HepG2 (cell line): ENCODE measurements around the gene RANBP17. TPM values are rescaled to one million over a fixed set of nuclear protein-coding genes. Genes with fewer than 3 reads are reported as not detected.

ENCODE experiments used
- ATAC-seq: fragments of 200-7000 bp; cut with Tn5 transposase; 3 replicates; pipeline ENCODE4 v1.9.1; 2020; ENCODE audit warnings: mild to moderate bottlenecking, moderate library complexity
- BruUV-seq: library from RNA; stranded (reverse); fragments of 400-500 nt; replicated peaks from 2 replicates; lab custom pipeline; 2021; lab: Mats Ljungman, UMichigan
- CTCF ChIA-PET: fragments of 300-600 bp; formaldehyde crosslinking; extraction: SDS; loops from one replicate; lab custom pipeline; 2021; ENCODE audit warnings: low total read pairs, inconsistent platforms, low intra/inter-chr PET ratio; lab: Yijun Ruan, JAX
- POLR2A ChIA-PET: fragments of 350-600 bp; sonication (Branson Sonifier 250); formaldehyde crosslinking; loops from one replicate; lab custom pipeline; 2020; ENCODE audit warnings: antibody characterized with exemption, inconsistent platforms; lab: Yijun Ruan, JAX
- DNase-seq: peaks from one replicate; pipeline ENCODE4 v3.0.0-alpha.2; 2015; ENCODE audit warnings: low spot score
- FAIRE-seq: peaks from 3 replicates; lab custom pipeline; 2011; peaks lifted over from hg19 to GRCh38; lab: Jason Lieb, UNC
- H2AFZ ChIP-seq: one replicate; pipeline ENCODE4 v1.6.1; 2011; ENCODE audit warnings: low read length, inconsistent platforms
- H3K27ac ChIP-seq: fragments of 300-600 bp; 3 replicates; pipeline ENCODE4 v1.8.0; 2011; ENCODE audit warnings: mixed run types, mild to moderate bottlenecking, mixed read lengths, low read length, inconsistent platforms; ENCODE audit not compliant: insufficient read depth; ENCODE audit errors: extremely low read length
- H3K27me3 ChIP-seq, 2 experiments: fragments of 200-600 bp in 1 of 2; 2 replicates in 1 of 2; 3 replicates in 1 of 2; pipeline versions ENCODE4 v1.6.0 to v1.8.0; 2011; ENCODE audit warnings: low read length in 2 of 2, mild to moderate bottlenecking in 2 of 2, moderate library complexity in 2 of 2, inconsistent platforms in 1 of 2; ENCODE audit not compliant: insufficient read depth in 2 of 2, control insufficient read depth in 1 of 2
- H3K36me3 ChIP-seq, 2 experiments: fragments of 200-600 bp in 1 of 2; replicated peaks in 1 of 2; 2 replicates in 1 of 2; 3 replicates in 1 of 2; pipeline versions ENCODE4 v1.5.1 to v1.8.0; 2011; ENCODE audit warnings: low read length in 2 of 2, inconsistent platforms in 1 of 2; ENCODE audit not compliant: insufficient read depth in 2 of 2, control insufficient read depth in 1 of 2
- H3K4me1 ChIP-seq: 2 replicates; pipeline ENCODE4 v1.5.1; 2012; ENCODE audit warnings: low read length, inconsistent platforms; ENCODE audit not compliant: insufficient read depth
- H3K4me2 ChIP-seq: 2 replicates; pipeline ENCODE4 v1.6.0; 2011; ENCODE audit warnings: low read depth, low read length, inconsistent platforms
- H3K4me3 ChIP-seq, 3 experiments: fragments of 200-600 bp in 1 of 3; sonication (generic), shearing (Covaris generic) in 1 of 3; replicated peaks in 1 of 3; 2 replicates each; pipeline ENCODE4 v1.5.1; 2011 to 2016; ENCODE audit warnings: low read length in 3 of 3, inconsistent platforms in 2 of 3, low read depth in 2 of 3, mild to moderate bottlenecking in 2 of 3, control low read depth in 1 of 3, mixed read lengths in 1 of 3; ENCODE audit not compliant: insufficient read depth in 1 of 3
- H3K79me2 ChIP-seq: one replicate; pipeline ENCODE4 v1.6.1; 2011; ENCODE audit warnings: low read length, inconsistent platforms; ENCODE audit not compliant: insufficient read depth
- H3K9ac ChIP-seq: 2 replicates; pipeline ENCODE4 v1.6.0; 2011; ENCODE audit warnings: mild to moderate bottlenecking, low read depth, low read length, inconsistent platforms; ENCODE audit not compliant: insufficient read depth
- H3K9me3 ChIP-seq: 2 replicates; pipeline ENCODE4 v1.5.1; 2012; ENCODE audit warnings: mild to moderate bottlenecking, low read length
- H4K20me1 ChIP-seq: 2 replicates; pipeline ENCODE4 v1.6.0; 2011; ENCODE audit warnings: inconsistent platforms, mild to moderate bottlenecking, low read length, moderate library complexity; ENCODE audit not compliant: insufficient read depth
- ATAD3A ChIP-seq: sonication (generic); formaldehyde crosslinking; IDR thresholded peaks from 2 replicates; pipeline ENCODE4 v1.4.0; 2020; ENCODE audit warnings: missing genetic modification reagents
- ATF7-NPFF ChIP-seq: sonication (generic); formaldehyde crosslinking; IDR thresholded peaks from 2 replicates; pipeline ENCODE4 v1.8.1; 2023; ENCODE audit warnings: mild to moderate bottlenecking, low read depth, missing genetic modification reagents, moderate library complexity
- HMGXB4 ChIP-seq, 2 experiments: sonication (generic) in 1 of 2; formaldehyde crosslinking in 1 of 2; IDR thresholded peaks; 2 replicates each; pipeline versions ENCODE4 v1.4.0 to v1.6.1; 2018 to 2020; ENCODE audit warnings: missing genetic modification reagents in 2 of 2, borderline replicate concordance in 1 of 2, low read depth in 1 of 2, mild to moderate bottlenecking in 1 of 2, missing biosample characterization in 1 of 2
- U2AF1 ChIP-seq: fragments of 200-400 bp; formaldehyde crosslinking; optimal IDR thresholded peaks from 2 replicates; pipeline ENCODE3; 2017; ENCODE audit warnings: mild to moderate bottlenecking, low read depth, low read length
- ZFP90 ChIP-seq: sonication (generic); formaldehyde crosslinking; IDR thresholded peaks from 2 replicates; pipeline ENCODE4 v1.8.0; 2022; ENCODE audit warnings: missing genetic modification reagents, mild to moderate bottlenecking, inconsistent platforms, borderline replicate concordance
- WGBS: methylation state at CpG from one replicate; pipeline ENCODE4 v1.1.6; 2017; ENCODE audit warnings: low lambda C conversion rate; 5-methylcytosine and 5-hydroxymethylcytosine counted together
- in situ Hi-C: cut with HindIII; loops from 2 replicates; pipeline ENCODE4 v1.10.0; 2017; ENCODE audit warnings: low pct_unique_long_range_greater_than_20kb; ENCODE audit not compliant: extremely low pct_ligation_motif_present
- intact Hi-C: fragments of 100-400 bp; cut with micrococcal nuclease; formaldehyde crosslinking; loops from one replicate; pipeline ENCODE4 v1.10.0; 2022; ENCODE audit not compliant: unreplicated experiment
- polyA plus RNA-seq, 8 experiments: library from polyadenylated mRNA; depleted of rRNA in 3 of 8; stranded (reverse) in 7 of 8; unstranded in 1 of 8; fragments of >200 nt; fragmentation: Illumina TruSeq in 4 of 8; extraction: Trizol in 4 of 8; gene quantifications; 2 replicates each; pipeline versions ENCODE4 v1.2.1 to v1.2.3, GENCODE V29; 2011 to 2016; ENCODE audit warnings: low read depth in 4 of 8, missing spikeins in 1 of 8, mixed read lengths in 1 of 8; ENCODE audit not compliant: insufficient read depth in 1 of 8
- total RNA-seq, 5 experiments: library from RNA; depleted of rRNA; stranded (reverse); fragments of >200 nt; fragmentation: Illumina TruSeq; extraction: Trizol; gene quantifications; 2 replicates each; pipeline ENCODE4 v1.2.3, GENCODE V29; 2016; ENCODE audit warnings: low read depth in 1 of 5
- TF ChIP-seq, protein P1 (sequence below): sonication (generic); formaldehyde crosslinking; IDR thresholded peaks from 2 replicates; pipeline ENCODE4 v1.4.0; 2020; ENCODE audit warnings: missing genetic modification reagents

Gene RANBP17
- total and polyA plus RNA-seq, 2 of the 13 experiments (the other 11 are each of a cell fraction or from before 2014, with no cell fraction given): not detected

DNA sequence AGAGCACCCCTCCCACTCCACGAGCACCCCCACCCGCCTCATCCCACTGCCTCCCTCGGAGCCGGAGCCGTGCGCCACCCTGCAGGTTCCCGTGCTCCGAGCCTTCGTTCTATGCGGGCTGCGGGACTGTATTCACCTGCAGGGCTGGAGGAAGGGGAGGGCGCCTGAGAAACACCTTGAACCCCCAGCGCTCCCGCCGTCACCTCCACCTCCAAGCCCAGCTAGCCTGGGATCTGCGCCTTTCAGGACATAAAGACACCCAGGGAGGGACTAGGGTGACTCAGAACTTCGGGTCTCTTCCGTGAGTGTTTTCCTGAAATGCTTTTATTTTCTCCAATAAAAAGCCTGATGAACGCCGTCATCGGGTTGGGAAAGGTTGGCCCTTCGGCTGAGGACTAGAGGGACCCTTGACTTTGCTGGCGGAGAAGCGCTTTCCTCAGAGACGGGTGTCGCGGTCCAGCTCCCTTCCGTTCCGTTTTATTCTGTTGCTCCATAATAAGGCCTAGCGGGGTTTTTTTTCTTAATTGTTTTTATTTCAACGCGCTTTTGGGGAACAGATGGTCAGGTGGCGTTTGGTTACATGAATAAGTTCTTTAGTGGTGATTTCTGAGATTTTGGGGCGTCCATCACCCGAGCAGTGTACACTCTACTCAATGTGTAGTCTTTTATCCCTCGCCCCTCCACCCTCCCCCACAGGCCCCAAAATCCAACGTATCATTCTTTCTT, 451.8 kb downstream of the RANBP17 start:
- FAIRE-seq: no peak
- WGBS: 22% methylated on average over 34 of the region's 37 CpGs
- no peak for TF ChIP-seq U2AF1
- no peak for TF ChIP-seq HMGXB4 (CRISPR knock-in tag; IDR thresholded peaks at IDR 0.05; ENCODE audit: borderline replicate concordance in 1 of 2, low read depth in 1 of 2)
- no peak for TF ChIP-seq ZFP90 (CRISPR knock-in tag)
- Histone ChIP-seq H3K4me3 (no peak overlapping the region), H3K4me2 (no peak overlapping the region), H3K9me3 (no peaks in the 10 kb centered on the region), H2AFZ (no peak overlapping the region), H3K9ac (no peak overlapping the region), H3K36me3 (no peaks in the 10 kb centered on the region), H4K20me1 (no peaks in the 10 kb centered on the region), H3K4me1 (no peaks in the 10 kb centered on the region), H3K27me3 (peaks cover 8 to 63% of the 10 kb centered on the region in 2 experiments; a peak in 4 of 5 replicates), H3K79me2 (no peaks in the 10 kb centered on the region), H3K27ac (no peak overlapping the region)
- DNase-seq: no peak
- ATAC-seq: no peak
- intact Hi-C loops: no loop called here
- no TSS peak for BruUV-seq
- CTCF ChIA-PET: no interaction called here
- in situ Hi-C loops: no loop called here
- POLR2A ChIA-PET: no interaction called here

GRCh38 chr5:171314728-171315385, 453.0 kb downstream of the RANBP17 start:
- FAIRE-seq (no peak), DNase-seq (no peak), ATAC-seq (no peak)
- WGBS: 41% methylated on average over 33 of the region's 53 CpGs
- Histone ChIP-seq H3K79me2 (no peaks in the 10 kb centered on the region), H3K36me3 (no peaks in the 10 kb centered on the region), H3K4me1 (no peaks in the 10 kb centered on the region), H2AFZ (no peak overlapping the region), H3K4me3 (no peak overlapping the region)
- CTCF ChIA-PET: no interaction called here
- BruUV-seq: no TSS peak
- TF ChIP-seq, protein P1, sequence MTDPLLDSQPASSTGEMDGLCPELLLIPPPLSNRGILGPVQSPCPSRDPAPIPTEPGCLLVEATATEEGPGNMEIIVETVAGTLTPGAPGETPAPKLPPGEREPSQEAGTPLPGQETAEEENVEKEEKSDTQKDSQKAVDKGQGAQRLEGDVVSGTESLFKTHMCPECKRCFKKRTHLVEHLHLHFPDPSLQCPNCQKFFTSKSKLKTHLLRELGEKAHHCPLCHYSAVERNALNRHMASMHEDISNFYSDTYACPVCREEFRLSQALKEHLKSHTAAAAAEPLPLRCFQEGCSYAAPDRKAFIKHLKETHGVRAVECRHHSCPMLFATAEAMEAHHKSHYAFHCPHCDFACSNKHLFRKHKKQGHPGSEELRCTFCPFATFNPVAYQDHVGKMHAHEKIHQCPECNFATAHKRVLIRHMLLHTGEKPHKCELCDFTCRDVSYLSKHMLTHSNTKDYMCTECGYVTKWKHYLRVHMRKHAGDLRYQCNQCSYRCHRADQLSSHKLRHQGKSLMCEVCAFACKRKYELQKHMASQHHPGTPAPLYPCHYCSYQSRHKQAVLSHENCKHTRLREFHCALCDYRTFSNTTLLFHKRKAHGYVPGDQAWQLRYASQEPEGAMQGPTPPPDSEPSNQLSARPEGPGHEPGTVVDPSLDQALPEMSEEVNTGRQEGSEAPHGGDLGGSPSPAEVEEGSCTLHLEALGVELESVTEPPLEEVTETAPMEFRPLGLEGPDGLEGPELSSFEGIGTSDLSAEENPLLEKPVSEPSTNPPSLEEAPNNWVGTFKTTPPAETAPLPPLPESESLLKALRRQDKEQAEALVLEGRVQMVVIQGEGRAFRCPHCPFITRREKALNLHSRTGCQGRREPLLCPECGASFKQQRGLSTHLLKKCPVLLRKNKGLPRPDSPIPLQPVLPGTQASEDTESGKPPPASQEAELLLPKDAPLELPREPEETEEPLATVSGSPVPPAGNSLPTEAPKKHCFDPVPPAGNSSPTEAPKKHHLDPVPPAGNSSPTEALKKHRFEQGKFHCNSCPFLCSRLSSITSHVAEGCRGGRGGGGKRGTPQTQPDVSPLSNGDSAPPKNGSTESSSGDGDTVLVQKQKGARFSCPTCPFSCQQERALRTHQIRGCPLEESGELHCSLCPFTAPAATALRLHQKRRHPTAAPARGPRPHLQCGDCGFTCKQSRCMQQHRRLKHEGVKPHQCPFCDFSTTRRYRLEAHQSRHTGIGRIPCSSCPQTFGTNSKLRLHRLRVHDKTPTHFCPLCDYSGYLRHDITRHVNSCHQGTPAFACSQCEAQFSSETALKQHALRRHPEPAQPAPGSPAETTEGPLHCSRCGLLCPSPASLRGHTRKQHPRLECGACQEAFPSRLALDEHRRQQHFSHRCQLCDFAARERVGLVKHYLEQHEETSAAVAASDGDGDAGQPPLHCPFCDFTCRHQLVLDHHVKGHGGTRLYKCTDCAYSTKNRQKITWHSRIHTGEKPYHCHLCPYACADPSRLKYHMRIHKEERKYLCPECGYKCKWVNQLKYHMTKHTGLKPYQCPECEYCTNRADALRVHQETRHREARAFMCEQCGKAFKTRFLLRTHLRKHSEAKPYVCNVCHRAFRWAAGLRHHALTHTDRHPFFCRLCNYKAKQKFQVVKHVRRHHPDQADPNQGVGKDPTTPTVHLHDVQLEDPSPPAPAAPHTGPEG (CRISPR knock-in tag): no peak
- TF ChIP-seq ATF7-NPFF (no peak), ATAD3A (no peak)
- TF ChIP-seq, all 625 proteins: peak for 0
- Histone ChIP-seq H3K27me3 (peaks cover 8 to 71% of the 10 kb centered on the region in 2 experiments; a peak in 4 of 5 replicates), H3K9me3 (no peaks in the 10 kb centered on the region), H3K4me2 (no peak overlapping the region), H3K9ac (no peak overlapping the region), H3K27ac (no peak overlapping the region), H4K20me1 (no peaks in the 10 kb centered on the region)
- in situ Hi-C loops (no loop called here), intact Hi-C loops (no loop called here)
- POLR2A ChIA-PET: no interaction called here
